Esophagus squamous epithelium (tissue), 4 donors: ENCODE results near the gene RDH8.

ENCODE experiments used
- POLR2A ChIP-seq, 4 donors: fragments of 450-650 bp; IDR thresholded peaks; one replicate each; pipeline ENCODE4 v1.6.1; 2017; ENCODE audit warnings: antibody characterized with exemption in 4 of 4, mild to moderate bottlenecking in 4 of 4, moderate library complexity in 3 of 4
- TF ChIP-seq, protein P1 (sequence below), 6 experiments: fragments of 450-650 bp in 4 of 6; fragments of 200-600 bp in 2 of 6; sonication (generic) in 2 of 6; IDR thresholded peaks; one replicate each; pipeline ENCODE4 v1.5.1; 2016 to 2019; ENCODE audit warnings: antibody characterized with exemption in 6 of 6, mild to moderate bottlenecking in 4 of 6, moderate library complexity in 4 of 6

DNA sequence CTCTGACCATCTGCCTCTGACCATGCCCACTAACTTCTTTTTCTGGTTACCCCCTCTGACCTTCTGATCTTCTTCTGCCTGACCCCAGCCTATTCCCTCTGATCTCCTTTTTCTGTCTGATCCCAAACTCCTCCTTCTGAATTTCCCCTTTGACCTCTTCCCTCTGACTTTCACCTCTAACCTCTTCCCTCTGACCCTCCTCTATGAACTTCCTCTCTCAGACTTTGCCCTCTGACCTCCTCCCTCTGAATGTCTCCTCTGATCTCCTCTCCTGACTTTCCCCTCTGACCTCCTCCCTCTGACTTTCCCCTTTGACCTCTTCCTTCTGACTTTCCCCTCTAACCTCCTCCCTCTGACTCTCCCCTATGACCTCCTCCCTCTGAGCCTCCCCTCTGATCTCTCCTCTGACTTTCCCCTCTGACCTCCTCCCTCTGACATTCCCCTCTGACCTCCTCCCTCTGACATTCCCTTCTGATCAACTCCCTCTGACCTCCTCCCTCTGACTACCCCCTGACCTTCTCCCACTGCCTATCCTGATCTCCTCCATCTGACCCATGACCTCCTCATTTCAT is 6.4 kb upstream of the RDH8 start:
- TF ChIP-seq POLR2A (IDR thresholded peaks at IDR 0.05) = no peak
- TF ChIP-seq, protein P1, sequence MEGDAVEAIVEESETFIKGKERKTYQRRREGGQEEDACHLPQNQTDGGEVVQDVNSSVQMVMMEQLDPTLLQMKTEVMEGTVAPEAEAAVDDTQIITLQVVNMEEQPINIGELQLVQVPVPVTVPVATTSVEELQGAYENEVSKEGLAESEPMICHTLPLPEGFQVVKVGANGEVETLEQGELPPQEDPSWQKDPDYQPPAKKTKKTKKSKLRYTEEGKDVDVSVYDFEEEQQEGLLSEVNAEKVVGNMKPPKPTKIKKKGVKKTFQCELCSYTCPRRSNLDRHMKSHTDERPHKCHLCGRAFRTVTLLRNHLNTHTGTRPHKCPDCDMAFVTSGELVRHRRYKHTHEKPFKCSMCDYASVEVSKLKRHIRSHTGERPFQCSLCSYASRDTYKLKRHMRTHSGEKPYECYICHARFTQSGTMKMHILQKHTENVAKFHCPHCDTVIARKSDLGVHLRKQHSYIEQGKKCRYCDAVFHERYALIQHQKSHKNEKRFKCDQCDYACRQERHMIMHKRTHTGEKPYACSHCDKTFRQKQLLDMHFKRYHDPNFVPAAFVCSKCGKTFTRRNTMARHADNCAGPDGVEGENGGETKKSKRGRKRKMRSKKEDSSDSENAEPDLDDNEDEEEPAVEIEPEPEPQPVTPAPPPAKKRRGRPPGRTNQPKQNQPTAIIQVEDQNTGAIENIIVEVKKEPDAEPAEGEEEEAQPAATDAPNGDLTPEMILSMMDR (IDR thresholded peaks at IDR 0.05) = no peak
